ENCODE measurements around the gene STK39.
A peak's percentile ranks its signal among the peaks of the same experiment; 100 is the strongest.

Gene STK39

GRCh38 chr2:168245074-168245825 is 2.1 kb downstream of the STK39 start:
- DNase-seq (ENCODE audit: low read depth, low spot score): no peak
- peak overlapping the region; percentile 26 for H3K27ac ChIP-seq

GRCh38 chr2:168244318-168244717 is 3.1 kb downstream of the STK39 start:
- peak overlapping the region; percentile 26 for H3K27ac ChIP-seq
- peak; percentile 65 for DNase-seq (ENCODE audit: low read depth, low spot score)

GRCh38 chr2:168243061-168243460 is 4.3 kb downstream of the STK39 start:
- DNase-seq (ENCODE audit: low read depth, low spot score): no peak
- H3K27ac ChIP-seq: no peak overlapping the region

- H3K27ac ChIP-seq: no peak overlapping the region
- no peak for DNase-seq (ENCODE audit: low read depth, low spot score)
Measured at GRCh38 chr2:168241746-168242145, 5.6 kb downstream of the STK39 start.

- no peak for DNase-seq (ENCODE audit: low read depth, low spot score)
- no peak overlapping the region for H3K27ac ChIP-seq
Measured at GRCh38 chr2:168241208-168241607, 6.2 kb downstream of the STK39 start.

- DNase-seq (ENCODE audit: low read depth, low spot score): no peak
- H3K27ac ChIP-seq: no peak overlapping the region
Measured at GRCh38 chr2:168239281-168239680, 8.1 kb downstream of the STK39 start.

- no peak for DNase-seq (ENCODE audit: low read depth, low spot score)
- no peak overlapping the region for H3K27ac ChIP-seq
Measured at GRCh38 chr2:168237741-168238140, 9.7 kb downstream of the STK39 start.

- H3K27ac ChIP-seq: no peak overlapping the region
- DNase-seq (ENCODE audit: low read depth, low spot score): no peak
Measured at GRCh38 chr2:168234407-168235085, 12.8 kb downstream of the STK39 start.

GRCh38 chr2:168233726-168234406 is 13.5 kb downstream of the STK39 start:
- DNase-seq (ENCODE audit: low read depth, low spot score): no peak
- no peak overlapping the region for H3K27ac ChIP-seq

GRCh38 chr2:168233166-168233565 is 14.2 kb downstream of the STK39 start:
- H3K27ac ChIP-seq: no peak overlapping the region
- DNase-seq (ENCODE audit: low read depth, low spot score): no peak

GRCh38 chr2:168231609-168232241 is 15.7 kb downstream of the STK39 start:
- no peak overlapping the region for H3K27ac ChIP-seq
- DNase-seq (ENCODE audit: low read depth, low spot score): no peak

- no peak overlapping the region for H3K27ac ChIP-seq
- no peak for DNase-seq (ENCODE audit: low read depth, low spot score)
Measured at GRCh38 chr2:168230389-168230788, 17.0 kb downstream of the STK39 start.

GRCh38 chr2:168224346-168224745 is 23.0 kb downstream of the STK39 start:
- no peak overlapping the region for H3K27ac ChIP-seq
- DNase-seq (ENCODE audit: low read depth, low spot score): no peak

- H3K27ac ChIP-seq: no peak overlapping the region
- no peak for DNase-seq (ENCODE audit: low read depth, low spot score)
Measured at GRCh38 chr2:168222088-168222487, 25.3 kb downstream of the STK39 start.

- no peak for DNase-seq (ENCODE audit: low read depth, low spot score)
Measured at GRCh38 chr2:168220965-168221819, 26.2 kb downstream of the STK39 start.

GRCh38 chr2:168217920-168218319 is 29.5 kb downstream of the STK39 start:
- no peak for DNase-seq (ENCODE audit: low read depth, low spot score)
- H3K27ac ChIP-seq: no peak overlapping the region

More at GRCh38 chr2:168220965-168221819, 26.2 kb downstream of the STK39 start:
- peak overlapping the region; percentile 51 for H3K27ac ChIP-seq

GRCh38 chr2:168216351-168217005 is 30.9 kb downstream of the STK39 start:
- no peak overlapping the region for H3K27ac ChIP-seq
- no peak for DNase-seq (ENCODE audit: low read depth, low spot score)

- H3K27ac ChIP-seq: no peak overlapping the region
- no peak for DNase-seq (ENCODE audit: low read depth, low spot score)
Measured at GRCh38 chr2:168215813-168216212, 31.6 kb downstream of the STK39 start.

GRCh38 chr2:168212866-168213265 is 34.5 kb downstream of the STK39 start:
- no peak for DNase-seq (ENCODE audit: low read depth, low spot score)
- peak overlapping the region; percentile 80 for H3K27ac ChIP-seq

Measured in epithelial cell of prostate (primary cell).